Neural progenitor cell (in vitro differentiated cells): ENCODE measurements around the gene COL4A4.

Source experiments
- EZH2 ChIP-seq: fragments of 200-600 bp; sonication (generic); IDR thresholded peaks from 2 replicates; pipeline ENCODE4 v1.6.1; 2017; ENCODE audit warnings: antibody characterized with exemption, mild to moderate bottlenecking, moderate library complexity
- EZH2phosphoT487 ChIP-seq: fragments of 200-600 bp; sonication (generic); IDR thresholded peaks from 2 replicates; pipeline ENCODE4 v1.6.1; 2017; ENCODE audit warnings: antibody characterized with exemption
- TF ChIP-seq, protein P1 (sequence below): fragments of 200-600 bp; sonication (generic); IDR thresholded peaks from 2 replicates; pipeline ENCODE4 v1.5.1; 2017; ENCODE audit warnings: antibody characterized with exemption, mild to moderate bottlenecking

DNA sequence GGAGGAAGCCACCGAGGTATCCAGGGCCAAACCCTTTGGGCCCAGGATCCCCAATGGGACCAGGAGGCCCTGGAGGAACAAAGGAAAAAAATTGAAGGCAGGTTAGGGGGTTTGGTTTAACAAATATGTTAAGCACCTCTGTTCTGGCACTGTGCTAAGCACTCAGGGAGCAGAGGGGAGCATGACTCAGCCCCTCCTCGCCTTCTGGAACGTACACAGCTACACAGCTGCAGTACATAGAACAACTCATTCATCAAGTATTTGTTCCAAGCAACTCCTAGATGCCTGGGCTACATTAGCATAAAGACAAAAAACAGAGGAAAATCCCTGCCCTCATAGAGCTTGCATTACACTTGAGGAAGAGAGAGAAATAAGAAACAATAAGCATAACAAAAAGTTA lies 153.6 kb downstream of the COL4A4 start:
- TF ChIP-seq, protein P1, sequence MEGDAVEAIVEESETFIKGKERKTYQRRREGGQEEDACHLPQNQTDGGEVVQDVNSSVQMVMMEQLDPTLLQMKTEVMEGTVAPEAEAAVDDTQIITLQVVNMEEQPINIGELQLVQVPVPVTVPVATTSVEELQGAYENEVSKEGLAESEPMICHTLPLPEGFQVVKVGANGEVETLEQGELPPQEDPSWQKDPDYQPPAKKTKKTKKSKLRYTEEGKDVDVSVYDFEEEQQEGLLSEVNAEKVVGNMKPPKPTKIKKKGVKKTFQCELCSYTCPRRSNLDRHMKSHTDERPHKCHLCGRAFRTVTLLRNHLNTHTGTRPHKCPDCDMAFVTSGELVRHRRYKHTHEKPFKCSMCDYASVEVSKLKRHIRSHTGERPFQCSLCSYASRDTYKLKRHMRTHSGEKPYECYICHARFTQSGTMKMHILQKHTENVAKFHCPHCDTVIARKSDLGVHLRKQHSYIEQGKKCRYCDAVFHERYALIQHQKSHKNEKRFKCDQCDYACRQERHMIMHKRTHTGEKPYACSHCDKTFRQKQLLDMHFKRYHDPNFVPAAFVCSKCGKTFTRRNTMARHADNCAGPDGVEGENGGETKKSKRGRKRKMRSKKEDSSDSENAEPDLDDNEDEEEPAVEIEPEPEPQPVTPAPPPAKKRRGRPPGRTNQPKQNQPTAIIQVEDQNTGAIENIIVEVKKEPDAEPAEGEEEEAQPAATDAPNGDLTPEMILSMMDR = no peak
- TF ChIP-seq EZH2 (no peak), EZH2phosphoT487 (no peak)
